ENCODE results near the gene PRKCA.

Gene PRKCA

GRCh38 chr17:66841744-66842143, 539.3 kb downstream of the PRKCA start:
- no peak overlapping the region for H2AFZ ChIP-seq (ENCODE audit: low read length)
- no peaks in the 10 kb centered on the region for H3K27me3 ChIP-seq (ENCODE audit: insufficient read depth, low read length, poor library complexity, severe bottlenecking)
- H3K4me2 ChIP-seq (ENCODE audit: low read depth, low read length, poor library complexity, severe bottlenecking), result no peak overlapping the region
- no peaks in the 10 kb centered on the region for H3K36me3 ChIP-seq (ENCODE audit: insufficient read depth, low read length)
- H3K9ac ChIP-seq (ENCODE audit: low read depth, low read length, poor library complexity, severe bottlenecking), result no peak overlapping the region
- no peak for TF ChIP-seq EZH2phosphoT487 (IDR thresholded peaks at IDR 0.05; ENCODE audit: borderline replicate concordance)
- TF ChIP-seq CTCF (conservative IDR thresholded peaks at IDR 0.05; ENCODE audit: low read length), result no peak
- H3K4me1 ChIP-seq (ENCODE audit: insufficient read depth, low read length, poor library complexity, severe bottlenecking), result no peaks in the 10 kb centered on the region
- H3K9me2 ChIP-seq (replicated peaks; ENCODE audit: low read depth, low read length), result no peaks in the 10 kb centered on the region
- H3F3A ChIP-seq (ENCODE audit: low read depth), result no peaks in the 10 kb centered on the region
- no peaks in the 10 kb centered on the region for H4K20me1 ChIP-seq (ENCODE audit: insufficient read depth, low read length, poor library complexity, severe bottlenecking)
- no peaks in the 10 kb centered on the region for H3K9me3 ChIP-seq (ENCODE audit: insufficient read depth, low read depth, low read length)
- H3K79me2 ChIP-seq (ENCODE audit: insufficient read depth, low read length), result no peaks in the 10 kb centered on the region
- no peak overlapping the region for H3K4me3 ChIP-seq (ENCODE audit: low read length, poor library complexity, severe bottlenecking)

DNA sequence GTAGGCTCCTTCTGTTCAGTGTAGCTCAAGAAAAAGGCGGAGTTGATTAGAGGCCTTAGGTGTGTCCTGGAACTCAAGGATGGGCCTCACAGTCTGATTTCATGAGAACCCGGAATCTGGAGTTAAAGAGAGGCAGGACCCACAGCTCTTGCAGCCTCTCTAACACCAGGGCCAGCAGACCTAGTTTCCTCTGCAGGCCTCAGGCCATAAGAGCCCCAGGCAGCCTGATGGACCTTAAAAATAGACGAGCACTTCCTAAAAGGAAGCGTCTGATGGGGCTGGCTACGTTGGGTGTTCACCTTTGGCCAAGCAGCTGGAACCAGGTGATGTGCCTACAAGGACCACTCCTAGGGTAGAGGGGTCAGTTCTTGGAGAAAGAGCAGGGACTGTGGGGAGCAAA, 540.1 kb downstream of the PRKCA start:
- H2AFZ ChIP-seq (ENCODE audit: low read length), result no peak overlapping the region
- no peaks in the 10 kb centered on the region for H3K27me3 ChIP-seq (ENCODE audit: insufficient read depth, low read length, poor library complexity, severe bottlenecking)
- H4K20me1 ChIP-seq (ENCODE audit: insufficient read depth, low read length, poor library complexity, severe bottlenecking), result no peaks in the 10 kb centered on the region
- H3F3A ChIP-seq (ENCODE audit: low read depth), result no peaks in the 10 kb centered on the region
- no peaks in the 10 kb centered on the region for H3K36me3 ChIP-seq (ENCODE audit: insufficient read depth, low read length)
- TF ChIP-seq EZH2phosphoT487 (IDR thresholded peaks at IDR 0.05; ENCODE audit: borderline replicate concordance) (no peak), CTCF (conservative IDR thresholded peaks at IDR 0.05; ENCODE audit: low read length) (no peak)
- H3K9me2 ChIP-seq (replicated peaks; ENCODE audit: low read depth, low read length), result no peaks in the 10 kb centered on the region
- H3K9me3 ChIP-seq (ENCODE audit: insufficient read depth, low read depth, low read length), result no peaks in the 10 kb centered on the region
- H3K4me1 ChIP-seq (ENCODE audit: insufficient read depth, low read length, poor library complexity, severe bottlenecking), result no peaks in the 10 kb centered on the region
- no peak overlapping the region for H3K4me3 ChIP-seq (ENCODE audit: low read length, poor library complexity, severe bottlenecking)
- H3K79me2 ChIP-seq (ENCODE audit: insufficient read depth, low read length), result no peaks in the 10 kb centered on the region
- H3K9ac ChIP-seq (ENCODE audit: low read depth, low read length, poor library complexity, severe bottlenecking), result no peak overlapping the region
- no peak overlapping the region for H3K4me2 ChIP-seq (ENCODE audit: low read depth, low read length, poor library complexity, severe bottlenecking)

GRCh38 chr17:66842959-66843358, 540.5 kb downstream of the PRKCA start:
- Histone ChIP-seq H3K4me3 (ENCODE audit: low read length, poor library complexity, severe bottlenecking) (no peak overlapping the region), H3K36me3 (ENCODE audit: insufficient read depth, low read length) (no peaks in the 10 kb centered on the region), H3K9me2 (replicated peaks; ENCODE audit: low read depth, low read length) (no peaks in the 10 kb centered on the region), H3K27me3 (ENCODE audit: insufficient read depth, low read length, poor library complexity, severe bottlenecking) (no peaks in the 10 kb centered on the region), H3K4me2 (ENCODE audit: low read depth, low read length, poor library complexity, severe bottlenecking) (no peak overlapping the region), H3K79me2 (ENCODE audit: insufficient read depth, low read length) (no peaks in the 10 kb centered on the region), H3K4me1 (ENCODE audit: insufficient read depth, low read length, poor library complexity, severe bottlenecking) (no peaks in the 10 kb centered on the region), H3K9me3 (ENCODE audit: insufficient read depth, low read depth, low read length) (no peaks in the 10 kb centered on the region; the same call in 1 of the 2 replicates), H3F3A (ENCODE audit: low read depth) (no peaks in the 10 kb centered on the region), H3K9ac (ENCODE audit: low read depth, low read length, poor library complexity, severe bottlenecking) (no peak overlapping the region), H4K20me1 (ENCODE audit: insufficient read depth, low read length, poor library complexity, severe bottlenecking) (no peaks in the 10 kb centered on the region), H2AFZ (ENCODE audit: low read length) (no peak overlapping the region)
- no peak for TF ChIP-seq CTCF (conservative IDR thresholded peaks at IDR 0.05; ENCODE audit: low read length)
